HCT116 (cell line): Measurements from ENCODE around the gene JAG1. TPM values are rescaled to one million over a fixed set of nuclear protein-coding genes. Genes with fewer than 3 reads are reported as not detected.

Experiments
- ATAC-seq: fragments of 200-7000 bp; cut with Tn5 transposase; 2 replicates; pipeline ENCODE4 v1.9.1; 2020; ENCODE audit warnings: mild to moderate bottlenecking, moderate library complexity
- BruUV-seq: library from RNA; stranded (reverse); fragments of 400-500 nt; replicated peaks from 2 replicates; lab custom pipeline; 2021; lab: Mats Ljungman, UMichigan
- CTCF ChIA-PET: fragments of 300-600 bp; sonication (Branson Sonifier 250); formaldehyde crosslinking; loops from one replicate; lab custom pipeline; 2021; ENCODE audit warnings: antibody characterized with exemption; lab: Charles Lee
- POLR2A ChIA-PET: fragments of 300-600, 350-600 bp; sonication (Branson Sonifier 250); formaldehyde crosslinking; loops from one replicate; lab custom pipeline; 2021; ENCODE audit warnings: antibody characterized with exemption; lab: Charles Lee
- RAD21 ChIA-PET, 2 experiments: fragments of 300-600 bp; sonication (Branson Sonifier 250); formaldehyde crosslinking; loops; one replicate each; lab custom pipeline; 2023; ENCODE audit warnings: low total read pairs in 2 of 2; ENCODE audit not compliant: uncharacterized antibody in 2 of 2, unreplicated experiment in 2 of 2, low non-redundant PET in 1 of 2; lab: Charles Lee
- DNase-seq: peaks from one replicate; pipeline ENCODE4 v3.0.0-alpha.2; 2010; ENCODE audit warnings: low read depth, low spot score
- H2AFZ ChIP-seq: fragments of 200-600 bp; shearing (Covaris generic), sonication (generic); 2 replicates; pipeline ENCODE4 v1.6.1; 2017; ENCODE audit warnings: low read depth, mixed run types, mixed read lengths, antibody characterized with exemption, low read length; ENCODE audit not compliant: poor library complexity, severe bottlenecking
- H3K27ac ChIP-seq: 2 replicates; pipeline ENCODE4 v1.5.1; 2012; ENCODE audit warnings: low read depth, low read length
- H3K27me3 ChIP-seq: fragments of 200-600 bp; sonication (generic); 2 replicates; pipeline ENCODE4 v1.6.1; 2016; ENCODE audit warnings: mixed run types, low read length, mixed read lengths; ENCODE audit not compliant: insufficient read depth
- H3K36me3 ChIP-seq, 2 experiments: fragments of 200-500 bp in 1 of 2; fragments of 200-600 bp in 1 of 2; sonication (Bioruptor generic) in 1 of 2; sonication (generic) in 1 of 2; 2 replicates each; pipeline versions ENCODE4 v1.5.1 to v1.6.1; 2014 to 2016; ENCODE audit warnings: low read length in 2 of 2, inconsistent platforms in 1 of 2, mixed read lengths in 1 of 2, mixed run types in 1 of 2; ENCODE audit not compliant: insufficient read depth in 2 of 2, control insufficient read depth in 1 of 2
- H3K4me1 ChIP-seq, 2 experiments: fragments of 200-600 bp in 1 of 2; sonication (generic) in 1 of 2; 2 replicates each; pipeline versions ENCODE4 v1.5.1 to v1.6.1; 2012 to 2017; ENCODE audit warnings: low read length in 2 of 2, inconsistent platforms in 1 of 2, mild to moderate bottlenecking in 1 of 2, mixed read lengths in 1 of 2, mixed run types in 1 of 2, moderate library complexity in 1 of 2; ENCODE audit not compliant: insufficient read depth in 2 of 2, control insufficient read depth in 1 of 2
- H3K4me2 ChIP-seq: fragments of 200-600 bp; sonication (generic); 2 replicates; pipeline ENCODE4 v1.6.1; 2017; ENCODE audit warnings: mixed run types, low read length, mixed read lengths
- H3K4me3 ChIP-seq, 2 experiments: fragments of 200-600 bp in 1 of 2; sonication (generic) in 1 of 2; replicated peaks in 1 of 2; 2 replicates each; pipeline ENCODE4 v1.5.1; 2011 to 2016; ENCODE audit warnings: low read length in 2 of 2, control low read depth in 1 of 2, low read depth in 1 of 2, mild to moderate bottlenecking in 1 of 2, mixed read lengths in 1 of 2, mixed run types in 1 of 2
- H3K79me2 ChIP-seq: fragments of 200-600 bp; sonication (generic); 2 replicates; pipeline ENCODE4 v1.6.1; 2017; ENCODE audit warnings: mild to moderate bottlenecking, mixed run types, low read length, moderate library complexity, mixed read lengths; ENCODE audit not compliant: insufficient read depth
- H3K9ac ChIP-seq: fragments of 200-600 bp; sonication (generic); 2 replicates; pipeline ENCODE4 v1.6.1; 2016; ENCODE audit warnings: low read length, mixed read lengths
- H3K9me2 ChIP-seq: fragments of 200-600 bp; sonication (generic), shearing (Covaris generic); 2 replicates; pipeline ENCODE4 v1.6.1; 2017; ENCODE audit warnings: mixed run types, mild to moderate bottlenecking, moderate library complexity; ENCODE audit not compliant: insufficient read depth
- H3K9me3 ChIP-seq, 2 experiments: fragments of 200-500 bp in 1 of 2; fragments of 200-600 bp in 1 of 2; sonication (Bioruptor generic) in 1 of 2; sonication (generic) in 1 of 2; 2 replicates each; pipeline ENCODE4 v1.6.1; 2014 to 2017; ENCODE audit warnings: low read length in 2 of 2, mixed read lengths in 2 of 2, inconsistent platforms in 1 of 2, low read depth in 1 of 2, mild to moderate bottlenecking in 1 of 2, mixed run types in 1 of 2, moderate library complexity in 1 of 2; ENCODE audit not compliant: control insufficient read depth in 1 of 2, insufficient read depth in 1 of 2
- H4K20me1 ChIP-seq: fragments of 200-600 bp; sonication (generic), shearing (Covaris generic); 2 replicates; pipeline ENCODE4 v1.6.1; 2017; ENCODE audit warnings: mixed run types, mild to moderate bottlenecking, moderate library complexity; ENCODE audit not compliant: insufficient read depth
- ATF3 ChIP-seq: IDR thresholded peaks from 2 replicates; pipeline ENCODE4 v1.6.1; 2012
- CBX3 ChIP-seq: IDR thresholded peaks from 2 replicates; pipeline ENCODE4 v1.6.1; 2012; ENCODE audit warnings: low read depth
- CEBPB ChIP-seq: IDR thresholded peaks from 2 replicates; pipeline ENCODE4 v1.6.1; 2012; ENCODE audit warnings: low read depth
- CTCF ChIP-seq, 3 experiments: fragments of 200-600 bp in 1 of 3; sonication (generic) in 1 of 3; IDR thresholded peaks in 2 of 3; conservative IDR thresholded peaks in 1 of 3; 2 replicates each; pipeline ENCODE4 v1.5.1; 2012 to 2017; ENCODE audit warnings: low read depth in 2 of 3, low read length in 2 of 3, antibody characterized with exemption in 1 of 3, borderline replicate concordance in 1 of 3, control low read depth in 1 of 3, mild to moderate bottlenecking in 1 of 3, mixed read lengths in 1 of 3, mixed run types in 1 of 3, moderate library complexity in 1 of 3; ENCODE audit not compliant: insufficient read depth in 1 of 3
- EGR1 ChIP-seq: IDR thresholded peaks from 2 replicates; pipeline ENCODE4 v1.6.1; 2012; ENCODE audit warnings: low read depth
- ELF1 ChIP-seq: IDR thresholded peaks from 2 replicates; pipeline ENCODE4 v1.6.1; 2012; ENCODE audit warnings: low read depth, borderline replicate concordance
- EZH2 ChIP-seq: fragments of 200-600 bp; sonication (generic); IDR thresholded peaks from 2 replicates; pipeline ENCODE4 v1.6.1; 2017; ENCODE audit warnings: antibody characterized with exemption, mixed run types
- EZH2phosphoT487 ChIP-seq: fragments of 200-600 bp; IDR thresholded peaks from 2 replicates; pipeline ENCODE4 v1.6.1; 2018; ENCODE audit warnings: antibody characterized with exemption, borderline replicate concordance
- FOSL1 ChIP-seq: IDR thresholded peaks from 2 replicates; pipeline ENCODE4 v1.6.1; 2012; ENCODE audit warnings: low read depth
- JUND ChIP-seq: IDR thresholded peaks from 2 replicates; pipeline ENCODE4 v1.6.1; 2012
- RAD21 ChIP-seq: IDR thresholded peaks from 2 replicates; pipeline ENCODE4 v1.6.1; 2012; ENCODE audit warnings: low read depth, mild to moderate bottlenecking
- SIN3A ChIP-seq: IDR thresholded peaks from 2 replicates; pipeline ENCODE4 v1.6.1; 2012; ENCODE audit warnings: low read depth
- SRF ChIP-seq: IDR thresholded peaks from 2 replicates; pipeline ENCODE4 v1.6.1; 2012; ENCODE audit warnings: low read depth
- TCF7L2 ChIP-seq: IDR thresholded peaks from 2 replicates; pipeline ENCODE4 v1.7.0; 2011; ENCODE audit warnings: borderline replicate concordance, inconsistent platforms; ENCODE audit not compliant: insufficient read depth, insufficient read length; ENCODE audit errors: extremely low read depth
- ZBTB33 ChIP-seq: IDR thresholded peaks from 2 replicates; pipeline ENCODE4 v1.6.1; 2011; ENCODE audit warnings: mild to moderate bottlenecking, low read length, moderate library complexity; ENCODE audit not compliant: insufficient replicate concordance; ENCODE audit errors: extremely low read depth
- ZFX ChIP-seq: fragments of 450-650 bp; IDR thresholded peaks from 2 replicates; pipeline ENCODE4 v1.6.1; 2017
- ZNF274 ChIP-seq: fragments of 200-500 bp; sonication (Bioruptor generic); IDR thresholded peaks from 2 replicates; pipeline ENCODE4 v1.6.1; 2014; ENCODE audit warnings: mild to moderate bottlenecking, low read depth, low read length, inconsistent platforms
- intact Hi-C: fragments of 100-400 bp; cut with micrococcal nuclease; formaldehyde crosslinking; loops from 2 replicates; pipeline ENCODE4 v1.10.0; 2022
- total RNA-seq: library from RNA; stranded (reverse); gene quantifications from one replicate; pipeline ENCODE4 v1.2.1, GENCODE V29; 2021; ENCODE audit not compliant: unreplicated experiment
- TF ChIP-seq, protein P1 (sequence below): IDR thresholded peaks from 2 replicates; pipeline ENCODE4 v1.6.1; 2012
- TF ChIP-seq, protein P2 (sequence below): IDR thresholded peaks from 2 replicates; pipeline ENCODE4 v1.6.1; 2012; ENCODE audit warnings: low read depth

JAG1 gene
- total RNA-seq, 1 experiment from 2014 or later, result 31.9 TPM

GRCh38 chr20:10666221-10667076 lies 7.3 kb downstream of the JAG1 start:
- ATAC-seq (no peak), DNase-seq (no peak)
- no TSS peak for BruUV-seq
- CTCF ChIA-PET, result no interaction called here
- H3K27me3 ChIP-seq, result no peaks in the 10 kb centered on the region
- H4K20me1 ChIP-seq, result no peaks in the 10 kb centered on the region
- no peak overlapping the region for H3K4me2 ChIP-seq
- no peak for TF ChIP-seq ELF1
- TF ChIP-seq ZBTB33, result no peak
- no peak for TF ChIP-seq ZNF274
- no peak for TF ChIP-seq FOSL1
- no peak for TF ChIP-seq RAD21
- TF ChIP-seq, protein P1, sequence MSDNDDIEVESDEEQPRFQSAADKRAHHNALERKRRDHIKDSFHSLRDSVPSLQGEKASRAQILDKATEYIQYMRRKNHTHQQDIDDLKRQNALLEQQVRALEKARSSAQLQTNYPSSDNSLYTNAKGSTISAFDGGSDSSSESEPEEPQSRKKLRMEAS, result no peak
- TF ChIP-seq SRF, result no peak
- no peak for TF ChIP-seq EGR1
- TF ChIP-seq CTCF (IDR thresholded peaks at IDR 0.05 in 2 of 3, conservative IDR thresholded peaks at IDR 0.05 in 1 of 3; ENCODE audit: borderline replicate concordance in 1 of 3, insufficient read depth in 1 of 3, low read depth in 2 of 3, low read length in 2 of 3), result no peak
- TF ChIP-seq TCF7L2, result no peak
- no peak for TF ChIP-seq EZH2
- no peak for TF ChIP-seq ZFX
- TF ChIP-seq, protein P2, sequence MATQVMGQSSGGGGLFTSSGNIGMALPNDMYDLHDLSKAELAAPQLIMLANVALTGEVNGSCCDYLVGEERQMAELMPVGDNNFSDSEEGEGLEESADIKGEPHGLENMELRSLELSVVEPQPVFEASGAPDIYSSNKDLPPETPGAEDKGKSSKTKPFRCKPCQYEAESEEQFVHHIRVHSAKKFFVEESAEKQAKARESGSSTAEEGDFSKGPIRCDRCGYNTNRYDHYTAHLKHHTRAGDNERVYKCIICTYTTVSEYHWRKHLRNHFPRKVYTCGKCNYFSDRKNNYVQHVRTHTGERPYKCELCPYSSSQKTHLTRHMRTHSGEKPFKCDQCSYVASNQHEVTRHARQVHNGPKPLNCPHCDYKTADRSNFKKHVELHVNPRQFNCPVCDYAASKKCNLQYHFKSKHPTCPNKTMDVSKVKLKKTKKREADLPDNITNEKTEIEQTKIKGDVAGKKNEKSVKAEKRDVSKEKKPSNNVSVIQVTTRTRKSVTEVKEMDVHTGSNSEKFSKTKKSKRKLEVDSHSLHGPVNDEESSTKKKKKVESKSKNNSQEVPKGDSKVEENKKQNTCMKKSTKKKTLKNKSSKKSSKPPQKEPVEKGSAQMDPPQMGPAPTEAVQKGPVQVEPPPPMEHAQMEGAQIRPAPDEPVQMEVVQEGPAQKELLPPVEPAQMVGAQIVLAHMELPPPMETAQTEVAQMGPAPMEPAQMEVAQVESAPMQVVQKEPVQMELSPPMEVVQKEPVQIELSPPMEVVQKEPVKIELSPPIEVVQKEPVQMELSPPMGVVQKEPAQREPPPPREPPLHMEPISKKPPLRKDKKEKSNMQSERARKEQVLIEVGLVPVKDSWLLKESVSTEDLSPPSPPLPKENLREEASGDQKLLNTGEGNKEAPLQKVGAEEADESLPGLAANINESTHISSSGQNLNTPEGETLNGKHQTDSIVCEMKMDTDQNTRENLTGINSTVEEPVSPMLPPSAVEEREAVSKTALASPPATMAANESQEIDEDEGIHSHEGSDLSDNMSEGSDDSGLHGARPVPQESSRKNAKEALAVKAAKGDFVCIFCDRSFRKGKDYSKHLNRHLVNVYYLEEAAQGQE, result no peak
- TF ChIP-seq SIN3A, result no peak
- no peak for TF ChIP-seq CBX3
- TF ChIP-seq ATF3, result no peak
- no peak for TF ChIP-seq JUND
- TF ChIP-seq EZH2phosphoT487, result no peak
- TF ChIP-seq CEBPB, result no peak
- peaks cover 28% of the 10 kb centered on the region; the same call in 1 of the 2 replicates for H3K79me2 ChIP-seq
- RAD21 ChIA-PET, result no interaction called here
- H3K9me2 ChIP-seq, result no peaks in the 10 kb centered on the region
- H3K36me3 ChIP-seq, result peaks cover 17 to 42% of the 10 kb centered on the region in 2 experiments
- intact Hi-C loops, result no loop called here
- H2AFZ ChIP-seq, result no peak overlapping the region
- H3K27ac ChIP-seq, result no peak overlapping the region
- H3K4me3 ChIP-seq, result no peak overlapping the region
- POLR2A ChIA-PET, result interaction anchor here (0.7 kb wide), 1 partner anchor 7 kb away, joined by 3 read pairs; the partner anchor contains the start of gene JAG1
- no peaks in the 10 kb centered on the region for H3K9me3 ChIP-seq
- peaks cover 14 to 25% of the 10 kb centered on the region in 2 experiments for H3K4me1 ChIP-seq
- no peak overlapping the region for H3K9ac ChIP-seq
